H9 (cell line): ENCODE results near the gene CARD11. TPM values are rescaled to one million over a fixed set of nuclear protein-coding genes. Genes with fewer than 3 reads are reported as not detected.

Experiments
- DNase-seq: peaks from one replicate; pipeline ENCODE4 v3.0.0-alpha.2; 2017
- H2AFZ ChIP-seq: one replicate; pipeline ENCODE4 v1.6.1; 2013; ENCODE audit warnings: mild to moderate bottlenecking, low read length, control low read depth, moderate library complexity
- H2AK5ac ChIP-seq: 2 replicates; pipeline ENCODE4 v1.6.1; 2013; ENCODE audit warnings: low read length, control low read depth, mixed read lengths; ENCODE audit not compliant: insufficient read length
- H2BK120ac ChIP-seq: one replicate; pipeline ENCODE4 v1.6.1; 2013; ENCODE audit warnings: low read depth, mild to moderate bottlenecking, low read length, control low read depth, inconsistent platforms; ENCODE audit not compliant: poor library complexity, severe bottlenecking
- H2BK12ac ChIP-seq: 2 replicates; pipeline ENCODE4 v1.6.1; 2013; ENCODE audit warnings: low read length, control low read depth, mixed read lengths, low read depth; ENCODE audit not compliant: insufficient read length
- H2BK15ac ChIP-seq: 2 replicates; pipeline ENCODE4 v1.6.1; 2013; ENCODE audit warnings: low read depth, low read length, control low read depth
- H2BK20ac ChIP-seq: one replicate; pipeline ENCODE4 v1.6.1; 2013; ENCODE audit warnings: low read depth, mild to moderate bottlenecking, low read length, control low read depth, inconsistent platforms; ENCODE audit not compliant: poor library complexity, severe bottlenecking
- H2BK5ac ChIP-seq: 2 replicates; pipeline ENCODE4 v1.6.1; 2013; ENCODE audit warnings: low read length, control low read depth, mixed read lengths; ENCODE audit not compliant: insufficient read length
- H3K14ac ChIP-seq: 2 replicates; pipeline ENCODE4 v1.6.1; 2013; ENCODE audit warnings: low read length, control low read depth; ENCODE audit not compliant: insufficient read depth
- H3K18ac ChIP-seq: 2 replicates; pipeline ENCODE4 v1.6.1; 2013; ENCODE audit warnings: low read depth, mild to moderate bottlenecking, mixed read lengths, low read length, control low read depth; ENCODE audit not compliant: insufficient read length
- H3K23ac ChIP-seq: 2 replicates; pipeline ENCODE4 v1.6.1; 2013; ENCODE audit warnings: low read length, control low read depth, mixed read lengths, low read depth; ENCODE audit not compliant: insufficient read length
- H3K23me2 ChIP-seq: 2 replicates; pipeline ENCODE4 v1.6.1; 2013; ENCODE audit warnings: low read depth, mild to moderate bottlenecking, mixed read lengths, low read length, control low read depth; ENCODE audit not compliant: insufficient read length, poor library complexity, severe bottlenecking
- H3K27ac ChIP-seq: 2 replicates; pipeline ENCODE4 v1.5.1; 2013; ENCODE audit warnings: low read length, control low read depth, mixed read lengths, low read depth; ENCODE audit not compliant: insufficient read length
- H3K27me3 ChIP-seq: 2 replicates; pipeline ENCODE4 v1.6.1; 2013; ENCODE audit warnings: low read length, control low read depth, inconsistent platforms; ENCODE audit not compliant: insufficient read depth
- H3K4ac ChIP-seq: 2 replicates; pipeline ENCODE4 v1.6.1; 2013; ENCODE audit warnings: low read depth, mild to moderate bottlenecking, control low read depth, inconsistent platforms, low read length, moderate library complexity
- H3K4me1 ChIP-seq: 2 replicates; pipeline ENCODE4 v1.6.1; 2013; ENCODE audit warnings: low read length, control low read depth, inconsistent platforms; ENCODE audit not compliant: insufficient read depth
- H3K4me2 ChIP-seq: 2 replicates; pipeline ENCODE4 v1.6.1; 2013; ENCODE audit warnings: low read length, control low read depth, mixed read lengths; ENCODE audit not compliant: insufficient read length, insufficient read depth
- H3K56ac ChIP-seq: 2 replicates; pipeline ENCODE4 v1.6.1; 2013; ENCODE audit warnings: low read depth, mild to moderate bottlenecking, mixed read lengths, low read length, control low read depth; ENCODE audit not compliant: insufficient read length
- H3K79me1 ChIP-seq: 2 replicates; pipeline ENCODE4 v1.6.1; 2013; ENCODE audit warnings: low read depth, mild to moderate bottlenecking, moderate library complexity, low read length, control low read depth, inconsistent platforms; ENCODE audit not compliant: insufficient read depth, poor library complexity, severe bottlenecking
- H3K79me2 ChIP-seq: 2 replicates; pipeline ENCODE4 v1.6.1; 2013; ENCODE audit warnings: low read length, control low read depth, inconsistent platforms; ENCODE audit not compliant: insufficient read depth
- H3K9ac ChIP-seq: 2 replicates; pipeline ENCODE4 v1.6.1; 2013; ENCODE audit warnings: low read length, control low read depth, mixed read lengths; ENCODE audit not compliant: insufficient read length; ENCODE audit errors: extremely low read depth
- H3K9me3 ChIP-seq: one replicate; pipeline ENCODE4 v1.6.1; 2013; ENCODE audit warnings: low read depth, low read length, inconsistent platforms; ENCODE audit not compliant: control insufficient read depth
- H3T11ph ChIP-seq: one replicate; pipeline ENCODE4 v1.6.1; 2013; ENCODE audit warnings: mild to moderate bottlenecking, low read length, control low read depth, inconsistent platforms
- H4K20me1 ChIP-seq: one replicate; pipeline ENCODE4 v1.6.1; 2013; ENCODE audit not compliant: control insufficient read depth, insufficient read length, insufficient read depth
- H4K5ac ChIP-seq: 2 replicates; pipeline ENCODE4 v1.6.1; 2013; ENCODE audit warnings: low read depth, mild to moderate bottlenecking, mixed read lengths, low read length, control low read depth; ENCODE audit not compliant: insufficient read length
- H4K8ac ChIP-seq: replicated peaks from 2 replicates; pipeline ENCODE4 v1.6.1; 2013; ENCODE audit warnings: low read length, control low read depth, mixed read lengths, low read depth; ENCODE audit not compliant: insufficient read length
- H4K91ac ChIP-seq: 2 replicates; pipeline ENCODE4 v1.6.1; 2013; ENCODE audit warnings: low read depth, mild to moderate bottlenecking, moderate library complexity, mixed read lengths, low read length, control low read depth; ENCODE audit not compliant: insufficient read length
- H3K27ac Mint-ChIP-seq, 3 experiments: 2 replicates in 2 of 3; 3 replicates in 1 of 3; pipeline ENCODE4 v1.8.0; 2020 to 2021; ENCODE audit warnings: mixed read lengths in 3 of 3, mild to moderate bottlenecking in 1 of 3, moderate library complexity in 1 of 3
- H3K27me3 Mint-ChIP-seq: 2 replicates; pipeline ENCODE4 v1.8.0; 2021; ENCODE audit warnings: low read depth, mild to moderate bottlenecking, moderate library complexity, mixed read lengths
- H3K36me3 Mint-ChIP-seq, 3 experiments: 2 replicates in 2 of 3; 3 replicates in 1 of 3; pipeline ENCODE4 v1.8.0; 2020 to 2021; ENCODE audit warnings: low read depth in 3 of 3, mixed read lengths in 3 of 3; ENCODE audit not compliant: insufficient read depth in 1 of 3
- H3K4me1 Mint-ChIP-seq, 2 experiments: 2 replicates each; pipeline ENCODE4 v1.8.0; 2020; ENCODE audit warnings: mixed read lengths in 2 of 2
- H3K4me3 Mint-ChIP-seq, 2 experiments: 2 replicates in 1 of 2; 3 replicates in 1 of 2; pipeline ENCODE4 v1.8.0; 2020 to 2021; ENCODE audit warnings: mild to moderate bottlenecking in 2 of 2, mixed read lengths in 2 of 2, moderate library complexity in 1 of 2
- H3K9me3 Mint-ChIP-seq, 2 experiments: 2 replicates in 1 of 2; 3 replicates in 1 of 2; pipeline ENCODE4 v1.8.0; 2020; ENCODE audit warnings: mild to moderate bottlenecking in 2 of 2, mixed read lengths in 2 of 2, moderate library complexity in 1 of 2
- CTCF ChIP-seq: fragments of 200-600 bp; sonication (generic); conservative IDR thresholded peaks from 3 replicates; pipeline ENCODE4 v1.8.0; 2021; ENCODE audit warnings: antibody characterized with exemption, mild to moderate bottlenecking
- WGBS: extraction: QIAGEN DNeasy Blood & Tissue Kit; methylation state at CpG from one replicate; pipeline ENCODE4 v1.1.7; 2013; ENCODE audit warnings: missing lambda C conversion rate, low lambda C conversion rate, mixed read lengths; ENCODE audit not compliant: insufficient read length; ENCODE audit errors: extremely low coverage; 5-methylcytosine and 5-hydroxymethylcytosine counted together
- total RNA-seq: library from RNA; stranded (reverse); gene quantifications from 2 replicates; pipeline ENCODE4 v1.2.1, GENCODE V29; 2021

Gene CARD11
- total RNA-seq, 1 experiment from 2014 or later: 20.0 TPM

DNA sequence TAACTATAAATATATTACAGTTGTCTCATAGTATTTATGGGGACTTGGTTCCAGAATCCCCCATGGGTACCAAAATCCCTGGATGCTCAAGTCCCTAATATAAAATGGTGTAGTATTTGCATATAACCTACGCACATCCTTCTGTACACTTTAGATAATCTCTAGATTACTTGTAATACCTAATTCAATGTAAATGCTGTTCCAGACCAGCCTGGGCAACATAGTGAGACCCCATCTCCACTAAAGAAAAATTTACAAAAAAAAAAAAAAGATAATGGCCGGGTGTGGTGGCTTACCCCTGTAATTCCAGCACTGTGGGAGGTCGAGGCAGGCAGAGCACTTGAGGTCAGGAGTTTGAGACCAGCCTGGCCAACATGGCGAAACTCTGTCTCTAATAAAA lies 182.2 kb downstream of the CARD11 start:
- Histone ChIP-seq H3K4ac (no peak overlapping the region), H2BK5ac (no peak overlapping the region), H3K79me1 (no peaks in the 10 kb centered on the region), H2BK15ac (no peak overlapping the region), H4K5ac (no peak overlapping the region), H4K8ac (no peak overlapping the region), H3K18ac (no peak overlapping the region), H2BK20ac (no peak overlapping the region), H4K91ac (no peak overlapping the region), H3K14ac (no peak overlapping the region), H2BK12ac (no peak overlapping the region), H4K20me1 (no peaks in the 10 kb centered on the region), H3K79me2 (no peaks in the 10 kb centered on the region), H3K23me2 (no peaks in the 10 kb centered on the region), H3K27ac (no peak overlapping the region), H3K9me3 (no peaks in the 10 kb centered on the region), H2AFZ (no peak overlapping the region), H2BK120ac (no peak overlapping the region), H3K56ac (no peak overlapping the region), H3T11ph (no peak overlapping the region), H3K4me2 (no peak overlapping the region), H3K9ac (no peak overlapping the region), H2AK5ac (no peak overlapping the region), H3K4me1 (no peaks in the 10 kb centered on the region; the same call in 1 of the 2 replicates), H3K27me3 (no peaks in the 10 kb centered on the region), H3K23ac (no peak overlapping the region)
- H3K27ac Mint-ChIP-seq: no peak overlapping the region
- H3K27me3 Mint-ChIP-seq: no peaks in the 10 kb centered on the region; the same call in 1 of the 2 replicates
- H3K9me3 Mint-ChIP-seq: no peaks in the 10 kb centered on the region
- TF ChIP-seq CTCF: no peak
- no peak for DNase-seq
- H3K36me3 Mint-ChIP-seq: no peaks in the 10 kb centered on the region; a peak in 1 of 7 replicates
- peaks cover 11 to 15% of the 10 kb centered on the region in 2 experiments for H3K4me1 Mint-ChIP-seq
- no peak overlapping the region for H3K4me3 Mint-ChIP-seq
- WGBS: no CpG with 5 or more reads among the region's 4 CpGs
